HG02759 (cell line): Measurements from ENCODE around the gene KCND1.

ENCODE experiments used
- ATAC-seq: cut with Tn5 transposase; IDR thresholded peaks from one replicate; pipeline ENCODE4 v1.9.1; 2021; ENCODE audit warnings: mild to moderate bottlenecking, moderate library complexity; ENCODE audit not compliant: unreplicated experiment

The KCND1 gene

DNA sequence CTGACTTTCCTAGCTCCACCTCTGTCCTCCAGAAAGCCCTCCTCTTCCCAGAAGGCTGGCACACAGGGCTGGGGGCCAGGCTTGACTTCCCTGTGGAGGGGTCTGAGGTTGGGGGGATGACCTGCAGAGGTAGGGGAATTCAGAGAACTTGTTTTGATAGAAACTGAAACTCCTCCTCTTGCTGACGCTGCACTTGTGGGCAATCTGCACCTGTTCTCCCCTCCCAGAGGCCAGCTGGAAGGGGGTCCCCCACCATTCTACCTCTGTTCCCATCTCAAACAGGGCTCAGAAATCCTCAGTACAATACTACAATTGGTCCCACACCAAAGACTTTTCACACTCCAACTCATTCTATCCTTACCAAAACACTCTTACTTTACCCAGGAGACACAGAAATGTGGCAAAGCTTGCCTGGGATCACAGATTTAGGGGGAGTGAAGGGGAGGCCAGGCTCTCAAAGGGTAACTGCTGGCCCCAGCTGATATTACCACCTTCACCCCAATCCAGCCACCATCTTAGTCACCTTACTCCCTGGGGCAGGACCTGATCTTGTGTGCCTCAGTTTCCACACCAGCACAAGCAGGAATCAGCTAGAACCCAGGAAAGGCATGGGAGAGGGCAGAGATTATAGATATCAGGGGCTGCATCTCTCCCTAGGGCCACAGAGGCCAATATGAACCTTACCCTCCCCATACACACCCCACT, 32.8 kb downstream of the KCND1 start:
- peak; percentile 55 for ATAC-seq

DNA sequence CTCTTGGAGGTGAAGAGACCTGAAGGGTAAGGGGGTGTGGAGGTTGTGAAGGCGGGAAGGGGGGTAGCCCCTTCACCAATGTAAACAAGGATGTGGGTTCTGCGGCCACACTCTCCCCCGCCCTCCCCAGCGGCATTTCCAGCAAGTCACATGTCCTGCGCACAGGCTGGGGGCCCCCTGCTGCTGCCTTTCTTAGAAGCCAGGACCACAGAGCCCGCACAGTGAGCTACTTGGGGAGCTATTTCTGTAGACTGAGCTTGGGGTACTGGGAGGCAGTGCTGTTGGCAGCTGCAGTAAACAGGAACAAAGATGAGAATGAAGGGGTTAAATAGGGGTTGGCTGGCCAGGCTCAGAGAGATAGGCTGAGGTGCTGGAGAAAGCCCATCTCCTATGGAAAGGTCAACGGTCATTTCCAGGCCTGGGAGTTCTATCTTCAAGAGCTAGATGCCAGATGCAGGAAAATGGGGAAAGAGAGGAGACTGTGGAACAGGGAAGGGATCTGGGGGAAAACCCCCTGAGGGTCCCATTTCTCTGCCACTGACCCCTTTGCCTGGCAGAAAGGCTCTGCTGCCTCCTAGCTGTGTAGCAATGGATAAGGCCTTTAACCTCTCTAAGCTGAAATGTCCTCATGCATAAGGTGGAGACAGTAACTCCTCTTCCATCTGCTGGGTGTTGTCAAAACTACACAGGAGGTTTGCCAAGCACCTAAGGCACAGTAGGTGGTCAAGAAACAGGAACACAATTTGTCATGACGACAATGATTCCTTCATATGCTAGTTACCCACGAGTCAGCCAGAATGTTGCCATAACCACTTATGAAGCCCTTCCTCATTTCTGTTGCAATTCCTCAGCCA, 34.4 kb downstream of the KCND1 start:
- ATAC-seq = peak; percentile 61

DNA sequence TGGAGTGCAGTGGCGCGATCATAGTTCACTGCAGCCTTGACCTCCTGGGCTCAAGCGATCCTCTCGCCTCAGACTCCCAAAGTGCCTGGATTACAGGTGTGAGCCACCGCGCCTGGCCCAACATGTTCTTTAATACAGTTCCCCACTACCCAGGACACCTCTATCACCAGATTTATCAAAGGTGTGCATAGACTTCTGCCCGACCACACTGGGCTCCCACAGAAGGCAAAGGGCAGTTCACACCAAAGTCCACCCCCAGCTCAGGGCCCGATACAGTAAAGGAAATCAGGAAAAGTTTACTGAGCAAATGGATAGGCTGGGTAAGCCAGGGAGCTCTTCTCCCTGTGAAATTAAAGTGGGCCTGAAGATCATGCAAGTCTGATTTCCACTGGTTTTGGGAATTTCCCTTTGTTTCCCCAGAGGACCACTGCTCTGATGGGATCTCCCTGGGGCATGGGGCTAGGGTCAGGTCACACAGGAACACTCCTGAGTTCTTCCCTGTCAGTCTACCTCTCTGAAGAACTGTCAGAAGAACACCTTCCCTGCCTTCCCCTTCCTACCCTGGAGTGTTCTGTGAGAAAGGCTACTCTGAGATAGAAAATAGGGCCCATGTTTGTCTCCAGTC, 35.1 kb downstream of the KCND1 start:
- ATAC-seq = no peak

DNA sequence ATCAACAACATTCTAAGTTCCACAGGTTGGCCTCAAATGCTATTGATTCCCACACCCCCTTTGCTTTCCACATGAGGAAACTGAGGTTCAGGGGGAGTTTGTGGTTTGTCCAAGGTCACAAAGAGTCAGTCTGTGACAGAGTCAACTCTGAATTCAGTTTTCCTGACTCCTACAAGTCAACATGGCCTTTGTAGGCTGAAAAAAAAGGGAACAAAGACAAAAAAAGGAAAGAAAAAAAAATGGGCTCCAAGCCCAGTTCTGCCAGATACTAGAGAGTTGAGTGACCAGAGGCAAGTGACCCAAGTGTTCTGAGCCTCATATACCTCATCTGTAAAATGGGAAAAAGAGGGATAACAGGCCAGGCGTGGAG, 36.4 kb downstream of the KCND1 start:
- no peak for ATAC-seq

DNA sequence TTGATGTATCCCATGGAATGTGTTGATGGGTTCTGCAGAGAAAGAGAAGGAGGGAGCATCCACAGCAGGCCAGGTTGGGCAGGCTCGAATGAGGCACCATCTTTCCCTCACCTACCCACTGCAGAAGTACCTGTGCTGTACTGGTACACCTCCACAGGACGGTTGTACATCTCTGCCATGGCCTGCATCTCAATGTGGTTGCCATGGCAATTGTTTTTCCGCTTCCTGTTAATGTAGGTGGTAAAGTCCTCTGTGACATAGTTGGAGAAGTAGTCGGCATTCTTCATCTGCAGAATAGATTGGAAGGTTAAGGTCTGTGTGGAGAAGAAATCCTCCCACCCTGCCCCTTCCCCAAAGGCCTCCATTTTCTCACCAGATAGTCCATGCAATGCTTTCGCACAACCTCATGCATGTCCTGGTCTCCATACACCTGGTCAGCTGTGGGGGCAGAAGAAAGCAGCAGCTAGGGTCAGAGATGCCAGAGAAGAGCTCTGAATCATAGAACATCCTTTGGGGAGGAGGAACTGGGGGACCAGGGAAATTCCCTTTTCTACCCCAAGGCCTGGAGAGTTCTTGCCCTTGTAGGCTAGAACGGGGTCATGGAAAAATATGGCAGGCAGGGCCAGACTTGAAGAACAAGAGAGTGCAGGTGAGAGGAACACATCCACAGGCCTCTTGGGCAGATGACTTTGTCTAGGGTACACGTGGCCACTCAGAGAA, 36.9 kb downstream of the KCND1 start:
- no peak for ATAC-seq

DNA sequence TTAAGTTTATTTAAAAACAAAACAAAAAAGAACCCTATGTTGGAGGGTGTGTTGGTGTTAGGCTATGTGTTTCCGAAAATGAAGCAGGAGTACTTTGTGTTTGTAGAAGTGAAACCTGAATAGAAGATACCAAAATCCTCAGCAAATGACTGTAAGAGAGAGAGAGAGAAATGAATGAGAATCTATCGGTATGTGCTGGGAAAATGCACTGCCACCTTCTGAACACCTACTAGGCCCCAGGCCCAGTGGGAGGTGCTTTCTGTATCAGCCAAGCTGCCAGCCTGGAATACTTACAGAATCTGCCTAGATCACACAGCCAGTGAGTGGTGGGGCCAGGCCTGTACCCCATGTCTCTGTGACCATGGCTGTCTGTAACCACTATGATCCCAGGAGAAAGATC, 37.9 kb downstream of the KCND1 start:
- no peak for ATAC-seq

DNA sequence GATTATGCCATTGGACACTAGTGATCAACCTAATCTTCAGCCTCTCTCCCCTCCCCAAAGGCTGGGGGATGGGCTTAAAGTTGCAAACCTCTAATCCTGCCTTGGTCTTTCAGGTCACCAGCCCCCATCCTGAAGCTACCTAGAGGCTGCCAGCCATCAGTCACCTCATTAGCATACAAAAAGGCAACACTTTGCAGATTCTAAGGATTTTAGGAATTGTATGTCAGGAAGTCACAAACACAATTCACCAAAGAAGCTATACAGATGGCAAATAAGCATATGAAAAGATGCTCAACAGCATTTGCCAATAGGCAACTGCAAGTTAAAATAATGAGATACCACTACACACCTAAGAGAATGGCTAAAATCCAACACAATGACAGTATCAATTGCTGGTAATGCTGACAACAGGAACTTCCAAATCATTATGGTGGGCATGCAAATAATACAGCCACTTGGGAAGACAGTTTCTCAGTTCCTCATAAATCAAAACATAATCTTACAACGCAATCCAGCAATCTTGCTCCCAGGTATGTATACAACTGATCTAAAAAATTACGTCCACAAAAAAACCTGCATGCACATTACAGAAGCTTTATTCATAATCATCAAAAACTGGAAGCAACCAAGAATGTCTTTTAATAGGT, 43.8 kb downstream of the KCND1 start:
- ATAC-seq = no peak

DNA sequence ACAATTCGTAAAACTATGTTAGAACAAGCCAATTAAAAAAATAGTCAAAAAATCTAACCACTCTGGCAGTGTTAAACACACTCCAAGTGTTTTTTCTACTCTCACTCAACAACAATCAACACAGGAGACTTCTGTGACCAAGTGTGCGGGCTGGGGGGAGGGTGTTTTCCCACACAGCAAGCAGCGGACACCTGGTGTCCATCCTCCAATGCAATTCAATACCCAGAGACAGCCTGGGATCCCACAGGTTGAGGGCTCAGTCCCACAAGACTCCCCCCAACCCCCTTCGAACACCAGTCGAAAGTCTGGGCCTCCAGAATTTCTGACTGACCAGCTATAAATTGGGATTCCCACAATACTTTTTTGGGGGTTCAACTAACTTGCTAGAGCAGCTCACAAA, 44.5 kb downstream of the KCND1 start:
- no peak for ATAC-seq

DNA sequence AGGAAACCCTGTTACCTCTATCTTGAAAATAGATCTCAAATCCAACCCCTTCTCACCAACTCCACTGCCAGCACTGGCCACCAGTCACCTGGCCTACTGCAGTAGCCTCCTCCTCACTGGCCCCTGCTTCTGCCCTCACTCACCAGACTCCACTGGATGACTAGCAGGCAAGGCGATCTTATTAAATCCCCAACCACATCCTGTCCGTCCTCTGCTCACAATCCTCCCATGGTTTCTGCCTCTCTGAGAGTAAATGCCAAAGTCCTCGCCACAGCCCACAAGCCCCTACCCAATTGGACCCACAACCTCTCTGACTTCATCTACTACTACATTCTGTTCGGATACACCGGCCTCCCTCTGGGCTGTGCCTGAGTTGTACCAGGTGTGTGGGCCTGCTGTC, 47.4 kb downstream of the KCND1 start:
- no peak for ATAC-seq

DNA sequence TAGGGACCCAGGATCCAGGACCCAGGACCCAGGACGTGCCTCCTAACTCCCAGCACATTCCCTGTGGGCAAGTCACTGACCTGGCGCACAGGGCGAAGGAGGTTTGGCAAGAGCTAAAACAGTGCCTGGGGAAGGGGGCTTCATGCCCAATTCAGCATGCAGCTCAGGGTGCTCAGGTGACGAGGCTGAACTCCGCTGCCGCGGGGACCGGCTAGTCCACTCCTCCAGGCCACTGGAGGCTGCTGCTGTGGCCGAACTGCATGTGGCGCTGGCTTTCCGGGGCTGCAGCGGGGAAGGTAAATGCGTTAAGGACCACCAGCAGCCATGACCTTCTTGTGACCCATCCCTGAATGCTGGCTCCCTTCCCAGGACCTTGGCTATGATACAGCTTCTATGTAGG, 47.9 kb downstream of the KCND1 start:
- ATAC-seq = no peak

DNA sequence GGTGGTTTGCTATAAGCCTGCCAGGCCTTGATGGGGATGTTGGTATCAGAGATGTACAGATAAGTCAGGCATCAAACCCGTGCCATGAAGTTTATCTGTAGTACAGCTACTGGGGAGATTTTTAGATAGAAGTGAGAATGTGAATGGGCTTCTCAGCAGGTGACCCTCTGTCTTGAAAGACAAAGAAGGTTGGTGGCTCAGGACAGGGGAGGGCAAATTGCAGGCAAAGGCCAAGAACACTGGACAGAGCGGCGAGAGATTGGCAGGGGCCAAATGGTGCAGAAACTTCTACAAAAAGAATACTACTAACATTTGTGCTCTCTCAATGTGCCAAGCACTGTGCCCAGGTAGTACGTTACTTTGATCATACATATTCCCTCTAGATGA, 50.9 kb downstream of the KCND1 start:
- no peak for ATAC-seq

DNA sequence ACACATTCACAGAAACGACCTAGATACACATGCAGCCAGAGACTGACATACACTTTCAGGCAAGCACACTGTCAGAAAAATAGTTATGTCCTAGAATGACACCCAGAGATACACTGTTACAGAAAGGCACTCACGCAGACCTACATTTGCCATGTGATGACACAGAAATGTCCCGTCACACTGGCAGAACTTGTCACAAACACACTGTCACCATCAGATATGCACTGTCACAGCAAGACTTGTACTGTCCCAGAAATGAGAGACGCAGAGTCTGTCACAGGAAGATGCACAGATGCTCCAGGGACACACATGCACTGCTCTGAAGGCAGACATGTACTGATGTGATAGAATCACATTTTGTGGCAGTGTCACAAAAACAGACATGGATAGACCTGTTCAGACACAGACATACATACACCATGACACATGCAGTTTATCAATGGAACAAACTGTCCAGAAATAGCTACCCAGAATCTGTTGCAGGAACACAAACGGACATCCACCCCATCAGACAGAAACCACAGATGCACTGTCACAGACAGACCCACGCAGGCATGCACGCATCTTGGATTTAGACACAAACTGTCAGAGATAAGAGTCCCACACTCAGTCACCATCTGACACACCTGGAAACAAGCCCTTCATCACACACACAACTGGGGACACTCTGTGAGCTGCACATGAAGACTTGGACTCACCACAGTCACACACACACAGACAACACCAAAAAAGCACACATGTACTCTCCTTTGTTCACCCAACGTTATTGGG, 51.5 kb downstream of the KCND1 start:
- ATAC-seq = no peak

DNA sequence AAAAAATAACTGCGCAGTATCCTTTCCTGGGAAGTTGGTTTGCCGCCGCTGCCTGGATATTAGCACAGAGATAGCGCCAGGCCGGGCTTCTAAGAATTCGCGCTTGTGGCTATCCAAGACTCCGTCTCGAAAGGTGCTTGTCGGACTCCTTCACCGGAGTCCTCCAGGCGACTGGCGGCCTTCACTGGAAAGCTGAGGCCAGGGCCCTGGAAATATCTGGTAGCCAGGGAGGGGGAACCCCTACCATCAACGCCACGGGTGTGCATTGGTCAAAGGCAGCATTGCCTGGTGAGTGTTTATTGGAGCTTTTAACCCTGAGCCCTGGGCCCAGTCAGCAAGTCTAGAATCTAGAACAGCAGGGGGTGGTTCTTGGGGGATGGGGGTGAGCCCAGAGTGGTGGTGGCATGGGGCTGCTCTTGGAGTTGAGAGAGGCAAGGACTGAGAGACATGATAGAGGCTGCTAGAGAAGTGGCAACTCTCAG, 52.2 kb downstream of the KCND1 start:
- no peak for ATAC-seq

DNA sequence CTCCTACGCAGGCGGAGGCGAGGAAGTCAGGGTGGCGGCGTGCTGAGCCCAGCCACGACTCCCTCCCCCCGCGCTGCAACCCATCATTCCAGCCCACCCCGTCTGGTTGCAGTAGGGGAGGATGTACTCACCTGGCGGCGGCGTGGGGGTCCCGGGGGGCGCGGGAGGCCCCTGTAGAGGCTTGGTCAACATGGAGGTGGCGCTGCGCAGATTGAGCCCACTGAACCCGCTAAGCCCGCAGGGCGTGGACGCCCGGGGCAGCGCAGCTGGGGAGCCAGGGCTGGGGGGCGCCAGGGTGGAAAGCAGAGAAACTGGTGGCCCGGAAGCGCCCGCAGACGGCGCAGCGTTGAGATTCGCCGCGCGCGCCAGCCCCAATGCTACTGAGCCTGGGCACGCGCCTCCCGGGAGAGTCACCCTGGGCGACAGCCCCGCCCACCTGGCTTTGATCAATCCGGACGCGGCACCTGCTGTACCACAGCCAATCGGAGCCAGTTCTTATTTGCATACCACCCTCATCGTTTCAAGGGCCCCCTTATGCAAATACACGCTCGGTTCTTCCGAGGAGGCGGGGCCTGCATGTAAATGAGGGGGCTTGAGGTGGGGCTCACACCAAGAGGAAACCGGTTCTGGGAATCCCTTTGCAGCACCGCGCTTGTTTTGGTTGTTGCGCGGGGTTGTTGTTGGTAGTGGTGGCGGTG, 52.9 kb downstream of the KCND1 start, which contains the start of gene PIM2:
Gene PIM2, minus strand, starts transcription at position 382 of the 698 bp plus-strand sequence. Its CDS starts 190 bp downstream, at position 192.
- ATAC-seq = peak; percentile 80

DNA sequence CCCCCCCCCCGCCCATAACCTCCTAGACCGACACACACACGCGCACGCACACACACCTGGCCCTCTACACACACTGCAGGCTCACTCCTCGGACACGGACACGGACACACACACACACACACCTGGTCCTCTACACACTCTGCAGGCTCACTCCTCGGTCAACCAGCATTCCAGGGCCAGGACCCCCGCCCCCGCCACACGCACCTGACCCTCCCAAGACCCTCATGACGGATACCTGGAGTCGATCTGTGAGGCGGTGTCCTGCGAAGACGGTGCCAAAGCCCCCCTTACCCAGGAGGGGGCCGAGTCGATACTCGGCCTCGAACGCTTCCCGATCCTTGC, 53.4 kb downstream of the KCND1 start:
- no peak for ATAC-seq

DNA sequence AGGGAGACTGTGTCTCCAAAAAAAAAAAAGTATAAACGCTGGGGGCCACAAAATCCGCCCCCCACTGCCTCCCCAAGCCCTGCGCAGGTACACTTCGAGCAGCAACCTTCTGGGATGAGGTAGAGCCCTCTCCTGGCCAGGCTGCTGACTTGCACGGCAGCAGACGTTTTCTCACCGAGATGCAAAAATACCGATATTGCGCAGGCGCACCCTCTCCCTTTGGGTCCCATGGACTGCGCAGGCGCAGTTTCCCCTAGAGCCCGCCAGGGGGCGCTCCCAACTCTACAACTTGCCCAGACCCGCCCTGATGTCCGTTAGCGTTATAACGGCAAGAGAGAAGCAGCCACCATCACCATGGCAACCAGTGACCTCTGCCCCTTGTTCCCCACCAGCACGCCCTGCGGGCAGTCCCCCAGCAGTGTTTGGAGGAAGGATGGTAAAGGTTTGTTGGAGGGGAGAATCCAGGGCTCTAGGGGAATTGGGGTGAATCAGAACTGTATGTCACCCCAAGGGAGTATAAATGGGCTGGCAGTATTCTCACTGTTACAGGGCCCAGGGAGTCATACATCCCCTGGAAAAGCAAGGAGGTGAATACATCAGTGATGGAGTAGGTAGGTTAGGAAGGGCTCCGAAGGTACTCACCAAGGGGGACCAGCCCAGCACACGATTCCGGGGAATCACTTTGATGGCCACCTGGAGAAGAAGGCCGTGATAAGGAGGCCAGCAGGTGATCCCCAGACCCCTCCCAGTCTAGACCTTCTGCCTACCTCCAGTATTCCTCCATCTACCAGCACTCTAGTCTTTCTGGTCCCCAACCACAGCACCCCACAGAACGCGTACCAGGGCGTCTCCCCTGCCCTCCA, 54.3 kb downstream of the KCND1 start:
- ATAC-seq = peak; percentile 43

DNA sequence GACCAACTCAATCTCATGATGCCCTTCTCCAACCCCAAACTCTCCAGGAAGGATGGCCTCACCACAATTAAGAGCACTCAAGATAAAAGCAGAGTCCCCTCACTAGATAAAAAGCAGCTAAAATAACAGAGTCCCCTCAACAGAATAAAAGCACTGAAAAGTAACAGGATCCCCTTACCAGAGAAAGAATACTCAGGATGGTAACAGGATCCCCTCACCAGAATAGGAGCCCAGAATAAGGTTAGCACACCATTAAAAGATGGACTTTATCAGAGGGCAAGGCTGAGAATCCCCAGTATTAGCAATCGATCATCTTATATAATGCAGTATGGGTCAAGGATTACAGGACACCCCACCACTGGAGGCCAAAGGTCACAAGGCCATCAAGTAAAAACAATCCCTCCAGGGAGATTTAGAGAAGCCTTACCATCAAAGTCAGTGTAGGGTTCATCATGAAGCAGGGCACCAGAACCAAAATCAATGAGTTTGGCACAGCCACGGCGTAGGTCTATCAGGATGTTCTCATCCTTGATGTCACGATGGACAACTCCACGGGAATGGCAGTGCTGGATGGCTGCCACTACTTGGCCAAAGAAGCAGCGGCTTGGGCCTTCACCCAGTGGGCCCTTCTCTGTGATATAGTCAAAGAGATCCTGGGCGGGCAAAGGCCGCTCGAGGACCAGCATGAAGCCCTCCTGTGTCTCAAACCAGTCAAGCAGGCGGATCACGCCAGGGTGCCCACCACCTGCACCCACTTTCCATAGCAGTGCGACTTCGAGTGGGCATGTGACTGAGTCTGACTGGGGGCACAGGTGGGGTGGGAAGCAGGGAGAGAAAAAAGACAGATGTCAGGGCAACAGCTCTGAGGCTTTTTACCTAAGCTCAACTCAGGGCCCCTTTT, 56.8 kb downstream of the KCND1 start:
- no peak for ATAC-seq
